GM21515 (cell line): ENCODE measurements around the gene ACADVL.

Source experiments
- ATAC-seq: cut with Tn5 transposase; IDR thresholded peaks from one replicate; pipeline ENCODE4 v1.9.1; 2021; ENCODE audit not compliant: unreplicated experiment

ACADVL gene

DNA sequence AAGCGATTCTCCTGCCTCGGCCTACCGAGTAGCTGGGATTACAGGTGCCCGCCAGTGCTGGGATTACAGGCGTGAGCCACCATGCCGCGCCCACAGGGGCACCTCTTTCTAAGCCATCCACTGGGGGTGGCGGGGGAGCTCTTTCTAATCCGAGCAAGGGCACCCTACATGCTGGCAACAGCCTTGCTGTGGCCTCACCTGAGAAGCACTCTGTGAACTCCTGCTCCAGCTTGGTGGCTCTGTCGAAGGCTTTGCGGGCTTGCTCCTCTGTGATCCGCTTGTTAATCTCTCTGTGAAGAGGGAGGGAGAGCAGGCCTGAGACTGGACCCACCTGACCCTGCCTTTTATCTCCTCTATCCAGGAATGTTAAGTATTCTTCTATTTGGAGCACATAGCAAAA is 28.7 kb upstream of the ACADVL start:
- no peak for ATAC-seq

DNA sequence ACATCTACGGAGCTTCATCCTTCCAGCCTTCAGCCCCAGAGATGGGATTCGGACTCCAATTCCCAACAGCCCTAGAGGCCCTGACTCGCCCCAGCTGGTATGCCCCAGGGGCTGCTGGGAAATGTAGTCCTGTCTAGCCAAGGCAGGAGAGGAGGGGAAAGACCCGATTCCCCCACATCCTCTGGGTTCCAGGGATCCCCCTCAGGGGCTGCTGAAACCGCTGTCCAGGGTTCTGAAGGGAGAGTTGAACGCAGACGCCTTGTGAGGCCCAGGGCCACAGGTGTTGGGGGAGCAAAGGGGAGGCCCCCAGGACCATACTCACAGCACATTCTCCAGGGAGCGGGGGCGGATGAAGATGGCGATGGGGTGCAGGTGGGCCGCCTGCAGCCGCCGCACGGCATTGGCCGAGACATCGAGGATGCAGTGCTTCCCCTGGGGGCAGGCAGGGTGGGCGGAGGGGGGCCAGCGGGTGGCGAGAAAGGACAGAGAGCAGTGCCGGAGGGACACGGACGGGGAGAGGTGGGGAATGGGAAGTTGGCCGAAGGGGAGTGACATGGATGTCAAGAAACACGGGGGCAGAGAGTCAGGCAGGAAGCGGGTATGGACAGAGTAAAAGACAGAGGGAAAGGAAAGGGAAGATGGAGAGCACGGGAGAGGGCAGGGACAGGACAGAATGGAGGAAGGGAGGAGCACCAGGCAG is 28.0 kb upstream of the ACADVL start:
- ATAC-seq = no peak

DNA sequence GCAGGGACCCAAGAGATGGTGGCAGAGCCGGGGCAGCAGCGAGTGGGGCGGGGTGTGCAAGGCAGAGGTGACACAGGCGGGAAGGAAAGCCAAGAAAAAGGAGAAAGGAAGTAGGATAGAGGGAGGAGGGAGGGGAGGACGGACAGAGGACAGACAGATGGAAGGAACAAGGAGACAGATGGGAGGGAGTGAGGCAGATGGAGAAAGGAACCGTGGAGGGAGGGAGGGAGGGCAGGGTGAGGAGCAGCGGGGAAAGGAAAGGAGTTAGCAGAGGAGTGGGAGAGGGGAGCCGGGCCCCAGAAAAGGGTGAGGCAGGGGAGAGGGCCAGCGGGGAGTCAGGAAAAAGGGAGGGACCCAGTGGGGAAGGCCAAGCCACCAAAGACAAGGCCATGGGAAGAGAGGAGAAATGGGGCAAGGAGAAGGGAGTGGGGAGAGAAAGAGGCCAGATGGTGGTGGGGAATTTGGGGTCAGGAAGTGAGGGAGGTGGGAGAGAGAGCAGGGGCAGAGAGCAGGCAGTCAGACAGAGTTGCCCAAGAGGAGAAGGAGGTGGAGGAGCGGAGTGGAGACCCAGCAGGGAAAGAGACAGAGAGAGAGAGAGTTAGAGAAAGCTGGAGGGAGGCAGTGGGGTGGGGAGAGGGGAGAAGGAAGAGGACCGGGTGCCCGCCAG is 27.3 kb upstream of the ACADVL start:
- ATAC-seq = no peak

DNA sequence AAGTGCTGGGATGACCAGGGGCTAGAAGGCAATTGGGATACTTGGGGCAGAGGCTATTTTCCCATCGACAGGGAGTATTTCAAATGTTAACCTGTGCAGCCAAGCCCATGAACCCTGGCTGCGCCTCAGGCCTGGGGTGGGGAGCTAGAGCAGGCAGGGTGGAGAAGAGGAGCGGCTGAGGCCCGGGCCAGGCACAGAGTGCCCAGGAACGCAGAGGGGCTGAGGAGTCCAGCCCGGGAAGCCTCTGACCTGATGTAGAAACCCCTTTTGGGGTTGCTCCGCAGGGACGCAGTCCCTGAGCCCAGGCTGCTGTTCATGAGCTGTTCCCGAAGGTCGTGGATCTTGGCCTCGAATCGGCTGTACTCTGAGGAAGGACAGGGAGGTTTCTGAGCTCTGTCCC is 23.8 kb upstream of the ACADVL start:
- no peak for ATAC-seq

DNA sequence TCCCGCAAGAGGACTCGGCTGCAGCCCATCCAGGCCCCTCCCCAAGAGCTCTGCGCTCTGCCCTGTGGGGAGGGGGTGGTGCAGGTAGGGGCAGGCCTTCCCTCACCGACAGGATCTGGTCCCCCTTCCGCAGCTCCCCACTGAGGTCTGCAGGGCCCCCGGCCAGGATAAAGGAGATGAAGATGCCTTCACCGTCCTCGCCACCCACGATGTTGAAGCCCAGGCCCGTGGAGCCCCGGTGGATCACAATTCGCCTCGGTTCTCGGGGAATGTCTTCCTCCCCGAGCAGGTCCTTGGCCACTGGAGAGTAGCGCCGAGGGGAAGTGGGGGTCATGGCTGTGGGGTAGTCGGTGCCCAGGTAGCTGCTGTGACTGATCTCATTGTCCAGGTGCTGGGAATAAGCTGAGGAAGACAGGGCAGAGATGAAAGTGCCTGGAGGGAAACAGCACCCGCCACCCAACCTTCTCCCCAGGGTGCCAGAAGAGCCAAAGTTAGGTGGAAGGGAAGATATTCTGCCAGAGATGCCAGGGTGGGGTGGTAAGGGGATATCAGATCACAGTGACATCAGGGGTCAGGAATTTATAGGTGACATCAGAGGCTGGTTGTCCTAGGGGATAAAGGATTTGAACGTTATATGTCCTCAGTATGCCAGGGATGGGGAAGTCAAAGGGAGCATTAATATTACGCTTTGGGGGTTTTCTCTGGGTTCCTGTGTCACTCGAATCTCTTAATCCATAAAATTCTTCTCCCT is 22.9 kb upstream of the ACADVL start:
- ATAC-seq = no peak

- no peak for ATAC-seq
These were observed 16.3 kb upstream of the ACADVL start for GRCh38 chr17:7203391-7203790.

DNA sequence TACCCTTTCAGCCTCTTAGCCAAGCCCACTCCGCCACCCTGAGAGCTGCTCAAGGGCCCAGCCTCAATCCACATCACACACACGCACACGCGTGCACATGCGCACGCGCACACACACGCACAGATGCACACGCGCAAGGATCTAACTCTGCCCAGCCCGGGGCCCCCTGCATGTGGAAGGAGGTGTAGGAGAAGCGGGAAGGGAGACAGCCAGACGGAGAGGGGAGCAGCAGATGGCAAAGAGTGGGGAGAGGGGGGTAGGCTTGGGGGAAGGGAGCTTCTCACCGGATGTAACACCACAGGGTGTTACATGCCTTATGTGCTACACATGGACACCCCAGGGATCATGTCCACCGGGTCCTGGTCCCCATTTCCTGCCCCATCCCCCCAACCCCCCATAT is 15.4 kb upstream of the ACADVL start:
- no peak for ATAC-seq

DNA sequence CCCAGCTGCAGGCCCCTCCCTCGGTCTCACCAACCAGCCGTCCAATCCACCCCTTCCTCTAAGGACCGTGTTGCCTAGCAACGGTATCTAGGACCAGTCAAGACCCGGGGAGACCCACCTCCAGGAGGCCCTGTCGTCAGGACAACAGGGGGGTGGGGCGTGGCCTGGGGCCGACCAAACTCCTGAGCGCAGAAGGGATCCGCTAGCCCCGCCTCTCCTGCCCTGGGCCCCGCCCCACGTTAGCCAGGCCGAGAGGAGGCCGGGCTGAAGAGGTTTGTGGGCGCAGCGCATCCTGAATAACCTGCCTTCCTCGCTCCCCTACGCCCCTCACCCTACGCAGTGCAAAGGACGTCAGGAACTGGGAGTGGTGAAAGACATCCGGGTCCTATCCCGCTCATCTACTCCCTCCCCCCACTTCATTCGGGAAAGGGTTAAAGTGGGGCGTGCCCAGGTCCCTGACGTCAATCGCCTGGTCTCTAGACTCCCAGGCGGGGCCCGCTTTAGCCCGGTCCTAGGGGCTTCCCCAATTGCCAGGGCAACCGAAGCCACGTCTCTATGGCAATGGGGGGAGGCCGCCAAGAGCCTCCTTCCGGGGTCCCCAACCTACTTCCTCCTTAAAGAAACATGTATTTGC is 14.8 kb upstream of the ACADVL start:
- ATAC-seq = peak; percentile 66

DNA sequence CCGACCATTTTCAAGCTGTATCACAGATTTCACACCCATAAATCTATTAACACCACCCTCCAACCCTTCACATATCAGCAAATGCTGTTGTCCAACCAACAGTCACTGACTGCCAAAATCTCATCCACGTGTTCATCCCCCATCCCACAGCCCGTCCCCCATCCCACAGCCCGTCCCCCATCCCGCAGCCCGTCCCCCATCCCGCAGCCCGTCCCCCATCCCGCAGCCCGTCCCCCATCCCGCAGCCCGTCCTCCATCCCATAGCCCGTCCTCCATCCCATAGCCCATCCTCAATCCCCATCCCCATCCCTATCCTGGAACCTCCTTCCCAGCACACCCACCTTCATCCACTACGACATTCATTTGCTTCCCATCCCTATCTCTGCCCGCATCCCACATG is 14.2 kb upstream of the ACADVL start:
- ATAC-seq = no peak

- ATAC-seq = no peak
These were observed 12.4 kb upstream of the ACADVL start for GRCh38 chr17:7207120-7208001.

DNA sequence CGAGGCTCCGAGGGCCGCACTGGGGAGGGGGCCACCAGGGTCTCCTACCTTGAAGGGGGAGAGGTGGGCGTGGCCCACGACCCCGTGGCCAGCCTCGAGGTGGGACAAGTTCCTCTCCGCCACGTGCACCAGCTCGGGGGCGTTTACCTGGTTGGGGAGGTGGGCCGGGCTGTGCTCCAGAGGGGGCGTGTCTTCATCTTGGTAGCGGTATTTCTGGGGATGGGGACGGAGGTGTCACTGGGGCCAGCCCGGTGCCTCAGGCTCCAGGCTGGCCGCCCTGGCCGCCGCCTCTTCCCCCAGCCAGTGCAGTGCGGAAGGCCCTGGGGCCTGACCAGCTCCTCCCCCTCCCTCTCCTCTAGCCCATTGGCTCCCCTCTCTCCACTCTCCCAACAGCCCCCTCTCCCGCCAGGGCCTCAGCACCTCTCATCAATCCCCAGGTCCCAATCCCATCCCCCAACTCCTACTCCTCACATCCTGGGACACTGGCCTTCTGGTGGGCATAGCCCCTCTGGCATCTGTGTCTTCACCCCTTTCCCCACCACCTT is 11.6 kb upstream of the ACADVL start:
- no peak for ATAC-seq

GRCh38 chr17:7208754-7209460 is 10.8 kb upstream of the ACADVL start:
- no peak for ATAC-seq

- ATAC-seq = no peak
These were observed 8.1 kb upstream of the ACADVL start for GRCh38 chr17:7211491-7212273.

DNA sequence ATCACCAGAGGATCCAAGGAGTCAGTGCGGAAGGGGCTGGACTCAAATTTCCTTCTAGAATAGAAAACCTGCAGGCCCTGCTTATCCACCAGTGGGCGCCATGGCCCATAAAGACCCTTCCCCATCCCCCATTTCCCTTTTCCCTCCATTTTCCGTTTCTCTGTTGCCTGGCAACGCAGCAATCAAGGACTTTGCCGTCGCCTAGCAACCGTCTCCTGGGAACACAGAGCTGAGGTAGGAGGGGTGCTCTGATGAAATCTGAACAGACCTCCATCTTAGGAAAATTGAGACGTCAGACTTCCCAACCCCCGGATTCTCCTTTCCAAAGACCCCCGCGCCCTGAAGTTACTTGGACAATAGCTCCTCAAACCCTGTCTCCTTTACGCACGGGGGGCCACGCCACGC is 5.8 kb upstream of the ACADVL start:
- ATAC-seq = no peak

DNA sequence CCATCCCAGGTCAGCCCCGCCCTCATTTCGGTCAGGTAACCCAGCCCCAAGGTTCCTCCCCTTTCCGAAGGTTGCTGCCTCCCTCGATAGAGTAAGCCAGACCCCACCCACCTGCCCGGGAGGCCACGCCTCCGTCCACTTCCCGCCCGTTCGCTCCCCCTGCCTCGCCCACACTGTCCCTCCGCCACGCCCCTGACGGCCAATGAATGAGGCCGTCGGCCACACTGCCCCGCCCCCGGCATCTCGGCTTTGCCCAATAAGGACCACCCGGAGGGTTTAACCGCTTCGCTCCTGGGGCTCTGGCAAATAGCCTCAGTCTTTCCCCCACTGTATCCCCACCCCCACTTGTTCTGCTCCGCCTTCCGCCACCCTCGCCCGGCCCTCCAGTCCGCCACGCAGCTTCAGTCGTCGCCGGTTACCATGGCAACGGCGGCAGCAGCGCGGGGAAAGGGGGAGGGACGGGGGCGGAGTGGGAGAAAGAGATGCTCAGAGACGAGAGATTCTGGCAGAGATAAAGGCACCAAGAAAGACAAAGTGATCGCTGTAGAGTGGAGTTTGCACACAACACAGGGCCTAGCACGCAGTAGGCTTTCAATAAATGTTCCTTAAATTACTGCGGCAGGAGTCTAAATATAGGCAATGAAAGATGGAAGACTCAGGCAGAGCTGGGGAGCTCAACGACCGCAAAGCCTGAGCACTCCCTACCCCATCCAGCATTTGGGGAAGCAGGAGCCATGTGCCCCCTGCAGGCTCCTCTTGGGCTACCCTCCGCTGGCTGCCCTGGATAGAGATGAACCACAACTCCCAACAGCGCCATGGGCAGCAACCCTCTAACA is 5.2 kb upstream of the ACADVL start:
- ATAC-seq = peak; percentile 64

DNA sequence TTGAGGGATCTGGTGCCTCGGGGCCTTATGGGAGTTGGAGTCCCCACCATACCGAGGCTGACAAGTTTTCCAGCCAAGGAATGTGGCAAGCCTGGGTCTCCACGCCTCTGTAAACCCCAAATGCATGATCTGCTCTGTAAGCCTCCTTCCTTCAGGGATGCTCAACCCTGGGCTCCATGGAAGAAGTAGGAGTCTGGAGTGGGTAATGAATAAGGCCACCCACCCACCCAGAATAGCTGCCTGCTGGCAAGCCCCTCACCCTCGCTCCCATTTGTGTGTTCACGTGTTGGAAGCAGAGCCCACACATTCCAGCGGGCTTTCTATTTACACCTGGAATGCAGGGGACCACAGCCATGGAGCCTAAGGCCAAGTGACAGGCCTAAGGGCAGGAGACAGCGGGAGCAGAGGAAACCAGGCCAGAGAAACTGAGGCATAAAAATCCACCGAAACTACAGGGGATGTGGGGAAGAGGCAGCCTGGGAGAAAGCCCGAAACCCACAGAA is 4.6 kb upstream of the ACADVL start:
- ATAC-seq = no peak

- ATAC-seq = no peak
These were observed 4.0 kb upstream of the ACADVL start for GRCh38 chr17:7215652-7216180.
